Spleen (tissue), 11 donors: ENCODE measurements around the gene HCAR3. TPM values are rescaled to one million over a fixed set of nuclear protein-coding genes. Genes with fewer than 3 reads are reported as not detected.

Experiments
- DNase-seq: peaks from one replicate; pipeline ENCODE4 v3.0.0-alpha.2; 2020
- H3K27ac ChIP-seq, 8 donors: fragments of 200-600 bp; sonication (generic) in 7 of 8; 1 replicate in 4 of 8; 2 replicates in 4 of 8; pipeline versions ENCODE4 v1.5.0 to v1.8.0; 2016 to 2021; ENCODE audit warnings: inconsistent platforms in 4 of 8, mild to moderate bottlenecking in 4 of 8, moderate library complexity in 1 of 8
- H3K27me3 ChIP-seq, 7 donors: fragments of 200-600 bp; sonication (generic) in 6 of 7; replicated peaks in 1 of 7; 1 replicate in 4 of 7; 2 replicates in 3 of 7; pipeline versions ENCODE4 v1.5.0 to v1.8.0; 2016 to 2021; ENCODE audit warnings: inconsistent platforms in 3 of 7, mild to moderate bottlenecking in 1 of 7
- H3K36me3 ChIP-seq, 6 donors: fragments of 200-600 bp; sonication (generic) in 5 of 6; 1 replicate in 4 of 6; 2 replicates in 2 of 6; pipeline versions ENCODE4 v1.5.0 to v1.8.0; 2016 to 2021; ENCODE audit warnings: inconsistent platforms in 2 of 6
- H3K4me1 ChIP-seq, 6 donors: fragments of 200-600 bp; sonication (generic) in 5 of 6; 1 replicate in 3 of 6; 2 replicates in 3 of 6; pipeline versions ENCODE4 v1.5.0 to v1.8.0; 2016 to 2021; ENCODE audit warnings: inconsistent platforms in 3 of 6
- H3K4me3 ChIP-seq, 8 donors: fragments of 200-600 bp; sonication (generic) in 7 of 8; 1 replicate in 4 of 8; 2 replicates in 4 of 8; pipeline versions ENCODE4 v1.5.0 to v1.8.0; 2016 to 2021; ENCODE audit warnings: inconsistent platforms in 4 of 8, mild to moderate bottlenecking in 4 of 8, moderate library complexity in 2 of 8
- H3K9me3 ChIP-seq, 8 donors: fragments of 200-600 bp; sonication (generic) in 7 of 8; 1 replicate in 4 of 8; 2 replicates in 4 of 8; pipeline versions ENCODE4 v1.5.0 to v1.8.0; 2016 to 2021; ENCODE audit warnings: inconsistent platforms in 4 of 8
- POLR2A ChIP-seq, 3 donors: fragments of 450-650 bp; IDR thresholded peaks; one replicate each; pipeline ENCODE4 v1.5.1; 2017; ENCODE audit warnings: antibody characterized with exemption in 3 of 3, mild to moderate bottlenecking in 1 of 3
- POLR2AphosphoS5 ChIP-seq, 3 donors: sonication (generic); formaldehyde crosslinking; IDR thresholded peaks; one replicate each; pipeline ENCODE4 v1.5.1; 2017; ENCODE audit warnings: antibody characterized with exemption in 3 of 3
- WGBS, 5 donors: extraction: QIAGEN DNeasy Blood & Tissue Kit in 3 of 5; methylation state at CpG; one replicate each; pipeline versions ENCODE4 v1.1.5 to v1.1.7; 2013 to 2018; 5-methylcytosine and 5-hydroxymethylcytosine counted together
- intact Hi-C: fragments of 100-400 bp; cut with DNase I; formaldehyde crosslinking; loops from one replicate; pipeline ENCODE4 v1.15.0; 2023; ENCODE audit warnings: low total_unique reads
- polyA plus RNA-seq, 3 donors: library from polyadenylated mRNA; stranded (reverse); fragments of 200-250 nt; gene quantifications; one replicate each; pipeline ENCODE4 v1.2.1, GENCODE V29; 2013
- total RNA-seq, 7 donors: library from RNA; depleted of rRNA in 3 of 7; stranded (reverse); fragments of >200 nt in 3 of 7; fragmentation: NEBNext Ultra II Directional in 4 of 7; extraction: Animal tissue kit (Norgen Biotek cat#: 25700) in 4 of 7; gene quantifications; one replicate each; pipeline versions ENCODE4 v1.1.0 to v1.2.1, GENCODE V29; 2016 to 2021
- TF ChIP-seq, protein P1 (sequence below), 11 experiments: fragments of 200-600 bp in 7 of 11; fragments of 450-650 bp in 4 of 11; sonication (generic) in 4 of 11; IDR thresholded peaks in 8 of 11; conservative IDR thresholded peaks in 3 of 11; 1 replicate in 7 of 11; 2 replicates in 4 of 11; pipeline versions ENCODE4 v1.4.0 to v1.8.0; 2016 to 2021; ENCODE audit warnings: antibody characterized with exemption in 11 of 11, inconsistent platforms in 4 of 11, mild to moderate bottlenecking in 1 of 11
- donor health status: healthy with polysubstance abuse.
- donor health status: DM: no; HTN: no; CAD: no; lungs with moderate emphysema.
- donor health status: DM: no; HTN: no; CAD: no.
- donor health status: Bipolar disorder and iron deficiency.
- donor health status: healthy.
- donor health status: DM: no; HTN: no; CAD: no.
- donor health status: DM: yes; HTN: yes; CAD: no.

Gene HCAR3
- total and polyA plus RNA-seq, 10 donors: 0.36 to 92.8 (median 19.2) TPM

DNA sequence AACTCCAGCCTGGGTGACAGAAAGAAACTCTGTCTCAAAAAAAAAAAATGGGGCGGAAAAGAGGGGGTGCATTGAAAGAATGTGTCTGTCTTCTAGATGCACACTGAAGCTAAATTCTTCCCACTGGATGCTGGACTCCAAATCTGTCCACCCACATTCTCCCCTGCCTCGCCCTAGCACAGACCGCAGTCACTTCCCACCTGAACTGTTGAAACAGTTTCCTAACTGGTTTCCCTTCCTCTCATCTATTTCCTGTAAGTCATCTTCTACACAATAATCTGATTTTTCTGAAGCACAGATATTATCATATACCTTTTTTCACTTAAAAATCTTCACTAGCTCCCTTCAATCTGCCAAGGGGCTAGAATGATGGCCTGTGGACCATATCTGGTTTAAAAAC lies 15.6 kb upstream of the HCAR3 start:
- H3K27me3 ChIP-seq: peaks cover 0 to 7% (median 0%) of the 10 kb centered on the region in 7 donors
- 36 to 53% (median 45%) methylated on average over 3 of the region's 3 CpGs for WGBS, 5 donors
- H3K27ac ChIP-seq: peak overlapping the region in 7 of 8 donors; percentile 14 to 75 (median 39)
- peak; percentile 37 for DNase-seq
- peaks cover 0 to 31% (median 18%) of the 10 kb centered on the region in 6 donors for H3K4me1 ChIP-seq
- no peaks in the 10 kb centered on the region for H3K9me3 ChIP-seq
- TF ChIP-seq POLR2A (IDR thresholded peaks at IDR 0.05) (no peak), POLR2AphosphoS5 (IDR thresholded peaks at IDR 0.05) (no peak)
- TF ChIP-seq, protein P1, sequence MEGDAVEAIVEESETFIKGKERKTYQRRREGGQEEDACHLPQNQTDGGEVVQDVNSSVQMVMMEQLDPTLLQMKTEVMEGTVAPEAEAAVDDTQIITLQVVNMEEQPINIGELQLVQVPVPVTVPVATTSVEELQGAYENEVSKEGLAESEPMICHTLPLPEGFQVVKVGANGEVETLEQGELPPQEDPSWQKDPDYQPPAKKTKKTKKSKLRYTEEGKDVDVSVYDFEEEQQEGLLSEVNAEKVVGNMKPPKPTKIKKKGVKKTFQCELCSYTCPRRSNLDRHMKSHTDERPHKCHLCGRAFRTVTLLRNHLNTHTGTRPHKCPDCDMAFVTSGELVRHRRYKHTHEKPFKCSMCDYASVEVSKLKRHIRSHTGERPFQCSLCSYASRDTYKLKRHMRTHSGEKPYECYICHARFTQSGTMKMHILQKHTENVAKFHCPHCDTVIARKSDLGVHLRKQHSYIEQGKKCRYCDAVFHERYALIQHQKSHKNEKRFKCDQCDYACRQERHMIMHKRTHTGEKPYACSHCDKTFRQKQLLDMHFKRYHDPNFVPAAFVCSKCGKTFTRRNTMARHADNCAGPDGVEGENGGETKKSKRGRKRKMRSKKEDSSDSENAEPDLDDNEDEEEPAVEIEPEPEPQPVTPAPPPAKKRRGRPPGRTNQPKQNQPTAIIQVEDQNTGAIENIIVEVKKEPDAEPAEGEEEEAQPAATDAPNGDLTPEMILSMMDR (IDR thresholded peaks at IDR 0.05 in 8 of 11, conservative IDR thresholded peaks at IDR 0.05 in 3 of 11): no peak
- intact Hi-C loops: no loop called here
- H3K36me3 ChIP-seq: no peaks in the 10 kb centered on the region
- no peak overlapping the region for H3K4me3 ChIP-seq

DNA sequence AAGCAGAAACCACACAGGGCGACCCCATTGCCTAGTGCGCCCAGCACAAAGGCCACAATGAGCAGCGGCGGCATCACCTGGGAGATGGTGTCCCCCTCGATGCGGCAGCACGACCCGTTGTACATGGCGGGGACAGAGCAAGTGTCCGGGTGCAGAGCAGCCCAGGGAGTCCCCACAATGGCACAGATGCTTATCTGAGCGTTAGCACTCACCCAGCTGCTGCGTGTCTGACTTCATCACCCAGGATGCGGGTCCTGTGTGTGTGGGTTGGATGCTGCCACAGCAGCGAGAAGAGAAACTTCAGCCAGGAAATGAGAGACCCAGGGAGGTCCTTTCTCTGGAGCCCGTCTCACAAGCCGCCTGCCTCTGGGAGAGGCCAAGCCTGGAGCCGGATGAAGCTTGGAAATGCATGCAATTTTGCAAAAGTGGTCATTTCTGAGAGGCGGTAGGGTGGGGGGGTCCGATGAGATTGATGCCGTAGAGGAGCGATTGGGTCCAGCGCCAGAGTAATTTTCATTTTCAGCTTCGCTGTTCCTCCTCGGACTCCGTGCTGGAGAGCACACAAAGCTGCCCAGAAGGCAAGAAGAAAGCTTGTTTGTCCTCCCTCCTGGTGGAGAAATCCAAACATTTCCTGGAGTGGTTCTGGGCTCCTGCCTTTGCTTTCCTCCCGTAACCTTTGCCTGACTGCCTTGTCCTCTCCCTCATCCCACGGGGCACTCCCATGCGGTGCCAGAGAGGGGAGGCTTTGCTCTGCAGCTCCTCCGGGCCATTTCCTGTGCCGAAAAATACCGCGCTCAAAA lies 13.8 kb upstream of the HCAR3 start, which contains the start of gene HCAR1:
Gene HCAR1 (minus strand): TSS at position 630 of the 800 bp plus-strand sequence. CDS start 505 bp downstream, at position 125.
- intact Hi-C loops: no loop called here
- Histone ChIP-seq H3K4me3 (peak within 1 kb of the TSS in 7 of 8 donors; percentile 3 to 53 (median 30)), H3K27ac (peak within 1 kb of the TSS in 7 of 8 donors; percentile 48 to 75 (median 71)), H3K9me3 (no peaks in the 10 kb centered on the region), H3K36me3 (no peaks in the 10 kb centered on the region), H3K4me1 (peaks cover 0 to 42% (median 30%) of the 10 kb centered on the region in 6 donors), H3K27me3 (peaks cover 0 to 7% (median 0%) of the 10 kb centered on the region in 7 donors)
- DNase-seq: peak; percentile 54
- WGBS, 5 donors: 62 to 79% (median 70%) methylated on average over 25 to 32 of the region's 32 CpGs
- peak; percentile 34 to 54 (median 34) for TF ChIP-seq POLR2AphosphoS5 (IDR thresholded peaks at IDR 0.05)
- TF ChIP-seq, protein P1 (IDR thresholded peaks at IDR 0.05 in 8 of 11, conservative IDR thresholded peaks at IDR 0.05 in 3 of 11): no peak
- TF ChIP-seq POLR2A (IDR thresholded peaks at IDR 0.05): no peak

DNA sequence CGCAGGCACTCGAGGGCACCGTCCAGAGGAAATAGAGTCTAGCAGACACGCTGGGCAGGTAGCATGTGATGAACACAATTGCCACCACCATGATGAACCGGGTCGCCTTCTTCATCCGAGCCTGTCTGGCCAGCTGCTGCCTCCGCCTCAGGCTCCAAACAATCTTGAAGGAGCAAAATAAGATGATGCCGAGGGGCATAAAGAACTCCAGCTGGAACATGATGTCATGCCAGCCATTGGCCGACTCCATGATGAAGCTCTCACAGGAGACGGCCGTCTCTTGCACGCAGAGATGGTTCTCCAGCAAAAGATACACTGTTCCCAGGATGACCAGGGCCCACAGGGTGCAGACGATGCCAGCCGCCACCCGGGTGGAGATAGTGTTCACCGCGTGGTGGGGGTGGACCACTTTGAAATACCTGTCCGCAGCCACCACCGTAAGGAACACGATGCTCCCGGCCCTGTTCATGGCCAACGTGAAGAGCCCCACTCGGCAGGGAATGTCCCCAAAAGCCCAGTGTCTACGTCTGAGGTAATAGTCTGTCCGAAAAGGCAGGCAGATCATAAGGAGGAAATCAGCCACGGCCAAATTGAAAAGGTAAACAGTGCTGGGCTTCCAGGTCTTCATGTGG lies 13.1 kb upstream of the HCAR3 start:
- peaks cover 0 to 7% (median 0%) of the 10 kb centered on the region in 7 donors for H3K27me3 ChIP-seq
- intact Hi-C loops: no loop called here
- H3K4me1 ChIP-seq: peaks cover 0 to 49% (median 34%) of the 10 kb centered on the region in 6 donors
- H3K9me3 ChIP-seq: no peaks in the 10 kb centered on the region
- TF ChIP-seq POLR2A (IDR thresholded peaks at IDR 0.05): no peak
- TF ChIP-seq POLR2AphosphoS5 (IDR thresholded peaks at IDR 0.05): no peak
- TF ChIP-seq, protein P1 (IDR thresholded peaks at IDR 0.05 in 8 of 11, conservative IDR thresholded peaks at IDR 0.05 in 3 of 11): no peak
- peak overlapping the region in 6 of 8 donors; percentile 18 to 53 (median 34) for H3K4me3 ChIP-seq
- no peak for DNase-seq
- no peaks in the 10 kb centered on the region for H3K36me3 ChIP-seq
- 83 to 96% (median 91%) methylated on average over 20 to 27 of the region's 27 CpGs for WGBS, 5 donors
- H3K27ac ChIP-seq: peak overlapping the region in 7 of 8 donors; percentile 48 to 75 (median 71)
